Vagina (tissue), 2 donors: ENCODE data around the gene RND1. TPM values are rescaled to one million over a fixed set of nuclear protein-coding genes. Genes with fewer than 3 reads are reported as not detected.

Source experiments
- DNase-seq, 2 donors: peaks; one replicate each; pipeline ENCODE4 v3.0.0-alpha.2; 2017; ENCODE audit errors: extremely low spot score in 2 of 2
- H3K27ac ChIP-seq: fragments of 200-600 bp; sonication (generic); one replicate; pipeline ENCODE4 v1.5.1; 2019
- H3K27me3 ChIP-seq: fragments of 200-600 bp; sonication (generic); one replicate; pipeline ENCODE4 v1.5.1; 2019
- H3K36me3 ChIP-seq, 2 donors: fragments of 200-600 bp; sonication (generic); one replicate each; pipeline ENCODE4 v1.5.1; 2017 to 2019
- H3K4me1 ChIP-seq: fragments of 200-600 bp; sonication (generic); one replicate; pipeline ENCODE4 v1.5.1; 2019
- H3K4me3 ChIP-seq, 2 donors: fragments of 200-600 bp; sonication (generic); 1 replicate in 1 of 2; 2 replicates in 1 of 2; pipeline ENCODE4 v1.5.1; 2016 to 2019
- H3K9me3 ChIP-seq: fragments of 200-600 bp; sonication (generic); one replicate; pipeline ENCODE4 v1.5.1; 2019
- CTCF ChIP-seq, 3 experiments: fragments of 450-650 bp in 2 of 3; fragments of 200-600 bp in 1 of 3; sonication (generic) in 1 of 3; IDR thresholded peaks; one replicate each; pipeline ENCODE4 v1.5.1; 2017 to 2019; ENCODE audit warnings: antibody characterized with exemption in 3 of 3, mild to moderate bottlenecking in 2 of 3, moderate library complexity in 2 of 3
- POLR2A ChIP-seq, 2 donors: fragments of 450-650 bp; IDR thresholded peaks; one replicate each; pipeline ENCODE4 v1.6.1; 2017; ENCODE audit warnings: antibody characterized with exemption in 2 of 2, mild to moderate bottlenecking in 2 of 2, moderate library complexity in 2 of 2
- POLR2AphosphoS5 ChIP-seq, 2 donors: sonication (generic); formaldehyde crosslinking; IDR thresholded peaks; one replicate each; pipeline ENCODE4 v1.9.0; 2017; ENCODE audit warnings: antibody characterized with exemption in 2 of 2, mild to moderate bottlenecking in 2 of 2, low read depth in 1 of 2; ENCODE audit not compliant: insufficient read depth in 1 of 2
- intact Hi-C: fragments of 100-400 bp; cut with DNase I; formaldehyde crosslinking; loops from one replicate; pipeline ENCODE4 v1.15.1; 2023
- small RNA-seq: library from RNA; depleted of rRNA; stranded (forward); fragments of <200 nt; gene quantifications from one replicate; pipeline ENCODE3, GENCODE V24; 2016
- total RNA-seq: library from RNA; depleted of rRNA; stranded (reverse); fragments of >200 nt; gene quantifications from one replicate; pipeline ENCODE4 v1.2.3, GENCODE V29; 2016

The RND1 gene
- total RNA-seq, 1 donor from 2014 or later = 3.9 TPM

- intact Hi-C loops = no loop called here
- Histone ChIP-seq H3K27me3 (no peaks in the 10 kb centered on the region), H3K27ac (no peak overlapping the region), H3K9me3 (no peaks in the 10 kb centered on the region), H3K4me3 (no peak overlapping the region), H3K36me3 (no peaks in the 10 kb centered on the region), H3K4me1 (peaks cover 28% of the 10 kb centered on the region)
- no peak for DNase-seq
- TF ChIP-seq CTCF (IDR thresholded peaks at IDR 0.05) (no peak), POLR2AphosphoS5 (IDR thresholded peaks at IDR 0.05; ENCODE audit: insufficient read depth in 1 of 2, low read depth in 1 of 2) (no peak), POLR2A (IDR thresholded peaks at IDR 0.05) (no peak)
Measured at GRCh38 chr12:48807981-48808380, 57.7 kb downstream of the RND1 start.

Small RNA genes within 50 kb of the gene (small RNA-seq; reads per million reads assigned to genes)
- gene AC073610.1 (not detected), gene RF00019 (not detected), gene RNU6-600P (not detected)

Other genes with a start within 250 kb of the RND1 start
- 86.2 TPM for gene KANSL2, start 183.6 kb downstream of the RND1 start, total RNA-seq
- 58.4 TPM for gene CCNT1, start 149.2 kb downstream of the RND1 start, total RNA-seq
- gene ADCY6, start 76.8 kb downstream of the RND1 start, total RNA-seq = 30.0 TPM
- 36.1 TPM for gene CACNB3, start 47.4 kb downstream of the RND1 start, total RNA-seq
- gene DDX23, start 13.7 kb downstream of the RND1 start, total RNA-seq = 57.9 TPM
- 16.9 TPM for gene FKBP11, start 59.6 kb upstream of the RND1 start, total RNA-seq
- gene ARF3, start 91.6 kb upstream of the RND1 start, total RNA-seq = 56.2 TPM
- 4.7 TPM for gene WNT10B, start 105.9 kb upstream of the RND1 start, total RNA-seq
- gene WNT1, start 112.5 kb upstream of the RND1 start, total RNA-seq = not detected
- gene DDN, start 133.5 kb upstream of the RND1 start, total RNA-seq = not detected
- 67.0 TPM for gene PRKAG1, start 152.9 kb upstream of the RND1 start, total RNA-seq
- 38.8 TPM for gene KMT2D, start 194.9 kb upstream of the RND1 start, total RNA-seq
- gene RHEBL1, start 204.1 kb upstream of the RND1 start, total RNA-seq = 1.7 TPM
- 1.5 TPM for gene DHH, start 228.9 kb upstream of the RND1 start, total RNA-seq
- gene LMBR1L, start 245.0 kb upstream of the RND1 start, total RNA-seq = 53.3 TPM